HepG2 (cell line): ENCODE results near the gene JPT1. TPM values are rescaled to one million over a fixed set of nuclear protein-coding genes. Genes with fewer than 3 reads are reported as not detected.

Source experiments
- ATF7-NPFF ChIP-seq: sonication (generic); formaldehyde crosslinking; IDR thresholded peaks from 2 replicates; pipeline ENCODE4 v1.8.1; 2023; ENCODE audit warnings: mild to moderate bottlenecking, low read depth, missing genetic modification reagents, moderate library complexity
- BRD4 ChIP-seq: sonication (generic); formaldehyde crosslinking; IDR thresholded peaks from 2 replicates; pipeline ENCODE4 v1.4.0; 2020; ENCODE audit warnings: missing genetic modification reagents
- CSRNP2 ChIP-seq: sonication (generic); formaldehyde crosslinking; conservative IDR thresholded peaks from 2 replicates; pipeline ENCODE4 v1.8.0; 2022; ENCODE audit warnings: low read depth, missing genetic modification reagents
- E2F1 ChIP-seq: sonication (generic); formaldehyde crosslinking; IDR thresholded peaks from 2 replicates; pipeline ENCODE4 v1.5.0; 2020; ENCODE audit warnings: missing genetic modification reagents
- FOXJ3 ChIP-seq: sonication (generic); formaldehyde crosslinking; IDR thresholded peaks from 2 replicates; pipeline ENCODE4 v1.4.0; 2020; ENCODE audit warnings: missing genetic modification reagents, mild to moderate bottlenecking, borderline replicate concordance
- HMG20B ChIP-seq: conservative IDR thresholded peaks from 2 replicates; pipeline ENCODE4 v1.6.1; 2016; ENCODE audit warnings: missing genetic modification reagents, missing compliant biosample characterization
- KLF15 ChIP-seq: sonication (generic); formaldehyde crosslinking; IDR thresholded peaks from 2 replicates; pipeline ENCODE4 v1.8.1; 2023; ENCODE audit warnings: borderline replicate concordance, mild to moderate bottlenecking, inconsistent platforms, missing genetic modification reagents, mixed read lengths
- SNAI1 ChIP-seq: sonication (generic); formaldehyde crosslinking; IDR thresholded peaks from 2 replicates; pipeline ENCODE4 v1.5.0; 2020; ENCODE audit warnings: mild to moderate bottlenecking, missing genetic modification reagents, borderline replicate concordance
- SP5 ChIP-seq: IDR thresholded peaks from 2 replicates; pipeline ENCODE4 v1.6.1; 2016; ENCODE audit warnings: low read depth, borderline replicate concordance
- TFAP4 ChIP-seq: sonication (generic); IDR thresholded peaks from 2 replicates; pipeline ENCODE4 v1.6.1; 2016; ENCODE audit warnings: low read depth, borderline replicate concordance
- THYN1 ChIP-seq: sonication (generic); formaldehyde crosslinking; IDR thresholded peaks from 2 replicates; pipeline ENCODE4 v1.8.1; 2023; ENCODE audit warnings: low read depth, mild to moderate bottlenecking, moderate library complexity, missing genetic modification reagents, borderline replicate concordance
- ZFY ChIP-seq: sonication (generic); formaldehyde crosslinking; IDR thresholded peaks from 2 replicates; pipeline ENCODE4 v1.4.0; 2020; ENCODE audit warnings: missing genetic modification reagents
- ZNF318 ChIP-seq: sonication (generic); formaldehyde crosslinking; IDR thresholded peaks from 2 replicates; pipeline ENCODE4 v1.4.0; 2020; ENCODE audit warnings: mild to moderate bottlenecking, missing genetic modification reagents
- ZNF335 ChIP-seq: sonication (generic); formaldehyde crosslinking; IDR thresholded peaks from 2 replicates; pipeline ENCODE4 v1.4.0; 2020; ENCODE audit warnings: missing genetic modification reagents
- ZNF510 ChIP-seq: sonication (generic); formaldehyde crosslinking; IDR thresholded peaks from 2 replicates; pipeline ENCODE4 v1.4.0; 2020; ENCODE audit warnings: low read depth, mild to moderate bottlenecking, missing genetic modification reagents
- ZNF83 ChIP-seq: sonication (generic); formaldehyde crosslinking; IDR thresholded peaks from 2 replicates; pipeline ENCODE4 v1.4.0; 2020; ENCODE audit warnings: missing genetic modification reagents, mild to moderate bottlenecking, borderline replicate concordance
- polyA plus RNA-seq, 8 experiments: library from polyadenylated mRNA; depleted of rRNA in 3 of 8; stranded (reverse) in 7 of 8; unstranded in 1 of 8; fragments of >200 nt; fragmentation: Illumina TruSeq in 4 of 8; extraction: Trizol in 4 of 8; gene quantifications; 2 replicates each; pipeline versions ENCODE4 v1.2.1 to v1.2.3, GENCODE V29; 2011 to 2016; ENCODE audit warnings: low read depth in 4 of 8, missing spikeins in 1 of 8, mixed read lengths in 1 of 8; ENCODE audit not compliant: insufficient read depth in 1 of 8
- total RNA-seq, 5 experiments: library from RNA; depleted of rRNA; stranded (reverse); fragments of >200 nt; fragmentation: Illumina TruSeq; extraction: Trizol; gene quantifications; 2 replicates each; pipeline ENCODE4 v1.2.3, GENCODE V29; 2016; ENCODE audit warnings: low read depth in 1 of 5

Gene JPT1
- total and polyA plus RNA-seq, 2 of the 13 experiments (the other 11 are each of a cell fraction or from before 2014, with no cell fraction given), result 43.3 to 256 TPM

- no peak for TF ChIP-seq ZNF83 (CRISPR knock-in tag)
- peak; percentile 34 for TF ChIP-seq ZFY (CRISPR knock-in tag)
- TF ChIP-seq FOXJ3, result no peak
- TF ChIP-seq TFAP4, result peak; percentile 9; the same call in 1 of the 2 replicates
- peak; percentile 91; the same call in 1 of the 2 replicates for TF ChIP-seq ZNF335
- TF ChIP-seq HMG20B (CRISPR knock-in tag), result no peak
- TF ChIP-seq E2F1 (CRISPR knock-in tag), result no peak
- TF ChIP-seq ZNF510 (CRISPR knock-in tag), result no peak
- TF ChIP-seq ZNF318 (CRISPR knock-in tag), result no peak
- no peak for TF ChIP-seq SNAI1 (CRISPR knock-in tag)
- no peak for TF ChIP-seq ATF7-NPFF (CRISPR knock-in tag)
- no peak for TF ChIP-seq KLF15
- TF ChIP-seq SP5 (CRISPR knock-in tag), result no peak
- no peak for TF ChIP-seq THYN1 (CRISPR knock-in tag)
- TF ChIP-seq CSRNP2 (CRISPR knock-in tag), result no peak
- no peak for TF ChIP-seq BRD4 (CRISPR knock-in tag)
Measured at GRCh38 chr17:75113798-75114551, 40.3 kb downstream of the JPT1 start (continued).
